HG03460 (cell line): ENCODE measurements around the gene SSR4.

Experiments
- ATAC-seq: cut with Tn5 transposase; IDR thresholded peaks from one replicate; pipeline ENCODE4 v1.9.1; 2021; ENCODE audit not compliant: unreplicated experiment

The SSR4 gene

GRCh38 chrX:153828723-153829548 is 34.5 kb downstream of the SSR4 start:
- ATAC-seq = no peak

- ATAC-seq = no peak
These were observed 35.0 kb downstream of the SSR4 start for GRCh38 chrX:153829549-153829798.

DNA sequence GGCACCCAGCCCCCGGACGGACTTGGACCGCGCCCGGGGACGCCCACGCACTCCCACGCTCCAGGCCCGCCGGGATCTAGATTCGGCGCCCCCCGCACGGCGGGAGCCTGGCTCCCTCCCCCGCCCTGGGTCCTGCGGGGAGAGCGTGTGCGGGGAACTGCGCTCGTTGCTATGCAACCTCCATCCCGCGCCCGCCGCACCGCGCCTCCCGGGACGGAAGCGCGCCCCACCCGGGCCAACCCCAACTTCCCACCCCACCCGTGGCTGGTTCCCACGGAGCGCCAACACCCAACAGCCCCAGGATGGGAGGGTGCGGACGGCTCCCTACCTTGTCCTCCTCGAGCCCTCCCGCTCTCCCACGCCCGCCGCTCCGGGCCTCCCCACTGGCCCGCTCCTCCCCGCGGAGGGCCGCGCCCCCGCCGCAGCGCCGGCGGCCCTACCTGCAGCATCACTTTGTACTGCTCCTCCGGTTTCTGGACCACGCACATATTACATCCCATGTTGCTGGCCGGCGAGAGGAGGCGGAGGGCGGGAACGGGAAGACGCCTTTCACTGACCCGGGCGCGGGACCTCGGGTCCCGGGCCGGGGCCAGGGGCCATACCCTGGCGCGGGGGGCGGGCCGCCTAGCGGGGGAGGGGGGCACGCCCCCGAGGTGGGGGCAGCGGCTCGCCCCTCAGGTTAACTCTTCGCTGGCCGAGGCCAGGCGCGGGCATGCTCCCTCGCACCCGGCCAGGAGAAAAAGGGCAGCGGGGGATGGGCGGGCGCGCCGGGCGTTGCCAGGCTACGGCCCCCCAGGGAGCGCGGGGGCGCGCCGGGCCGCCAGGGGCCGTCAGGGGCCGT is 35.6 kb downstream of the SSR4 start, which contains the start of gene PDZD4:
Gene PDZD4, minus strand, starts transcription at position 746 of the 841 bp plus-strand sequence. Its CDS starts 246 bp downstream, at position 500.
- no peak for ATAC-seq

GRCh38 chrX:153830640-153831428 is 36.4 kb downstream of the SSR4 start:
- no peak for ATAC-seq

DNA sequence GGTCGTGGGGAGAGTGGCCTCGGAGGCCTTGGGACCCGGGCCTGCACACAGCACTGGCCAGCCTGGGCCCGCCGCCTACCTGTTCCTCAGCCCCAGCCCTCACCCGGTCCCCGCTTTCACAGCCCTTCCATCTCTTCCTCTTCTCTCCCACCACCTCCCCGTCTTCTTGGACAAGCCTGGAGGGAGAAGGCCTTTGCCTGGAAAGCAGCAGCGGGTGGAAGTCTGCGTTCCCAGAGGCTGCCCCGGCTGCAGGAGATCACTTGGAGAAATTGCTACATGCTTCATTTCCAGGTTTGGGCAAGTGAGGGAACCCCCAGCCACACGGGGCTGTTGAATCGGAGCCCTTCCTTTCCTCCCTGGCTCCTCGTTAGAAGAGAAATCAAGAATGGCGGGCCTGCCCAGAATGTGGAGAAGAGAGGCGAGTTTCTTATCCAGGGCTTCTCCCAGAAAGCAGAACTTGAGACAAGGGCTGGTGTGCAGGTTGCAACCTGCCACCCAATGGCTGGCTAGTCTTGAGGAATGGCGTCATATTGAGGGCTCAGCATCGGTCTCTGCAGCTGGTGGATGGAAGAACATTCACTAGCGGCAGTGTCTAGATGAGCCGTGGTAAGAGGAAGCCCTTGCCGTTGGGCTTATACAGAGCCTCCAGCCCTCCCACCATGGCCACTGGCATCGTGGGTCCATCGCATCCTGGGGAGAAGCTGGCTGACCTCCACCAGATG is 37.1 kb downstream of the SSR4 start:
- ATAC-seq = no peak

GRCh38 chrX:153832728-153833127 is 38.3 kb downstream of the SSR4 start:
- no peak for ATAC-seq

DNA sequence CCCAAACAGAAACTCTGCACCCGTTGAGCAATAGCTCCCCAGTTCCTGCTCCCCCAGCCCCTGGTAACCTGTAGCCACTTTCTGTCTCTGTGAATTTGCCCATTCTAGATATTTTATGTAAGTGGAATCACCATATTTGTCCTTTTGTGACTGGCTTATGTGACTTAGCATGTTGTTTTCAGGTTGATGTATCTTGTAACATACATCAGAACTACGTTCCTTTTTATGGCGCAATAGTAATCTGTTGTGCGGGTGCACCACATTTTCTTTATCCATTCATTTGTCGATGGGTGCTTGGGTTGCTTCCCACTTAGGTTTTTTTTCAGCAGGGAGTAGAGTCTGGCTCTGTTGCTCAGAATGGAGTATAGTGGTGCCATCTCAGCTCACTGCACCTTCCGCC is 42.5 kb downstream of the SSR4 start:
- no peak for ATAC-seq

- ATAC-seq = no peak
These were observed 50.1 kb downstream of the SSR4 start for GRCh38 chrX:153844509-153845082.

GRCh38 chrX:153845195-153845594 is 50.7 kb downstream of the SSR4 start:
- no peak for ATAC-seq

DNA sequence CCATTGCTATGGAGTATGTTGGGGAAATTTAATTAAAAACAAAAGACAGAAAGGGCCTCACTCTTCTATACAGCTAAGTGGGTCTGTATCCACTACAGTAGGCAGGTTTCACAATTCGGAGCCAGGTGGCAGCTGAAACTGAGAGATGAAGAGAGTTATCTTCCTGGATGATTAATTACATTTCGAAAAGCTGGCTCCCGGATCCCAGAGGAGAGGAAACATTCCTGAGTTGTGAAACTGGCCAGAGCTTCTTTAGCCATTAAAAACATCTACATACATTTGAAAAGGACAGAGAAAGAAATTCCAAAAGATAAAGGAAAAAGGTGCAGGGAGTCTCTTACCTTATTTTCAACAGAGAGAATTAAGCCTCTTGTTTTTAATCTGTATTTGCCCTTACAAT is 51.4 kb downstream of the SSR4 start:
- ATAC-seq = no peak
